HG03066 (cell line): ENCODE results near the gene CHST12.
"Not testable (repeated sequence)": the region's sequence is repeated elsewhere in the genome, so short reads cannot be mapped to it uniquely, and the experiment has no call there.

Experiments used
- ATAC-seq: cut with Tn5 transposase; IDR thresholded peaks from one replicate; pipeline ENCODE4 v1.9.1; 2021; ENCODE audit warnings: low read depth; ENCODE audit not compliant: unreplicated experiment

The CHST12 gene

GRCh38 chr7:2402687-2403013 lies 761 bp upstream of the CHST12 start:
- ATAC-seq, result no peak

DNA sequence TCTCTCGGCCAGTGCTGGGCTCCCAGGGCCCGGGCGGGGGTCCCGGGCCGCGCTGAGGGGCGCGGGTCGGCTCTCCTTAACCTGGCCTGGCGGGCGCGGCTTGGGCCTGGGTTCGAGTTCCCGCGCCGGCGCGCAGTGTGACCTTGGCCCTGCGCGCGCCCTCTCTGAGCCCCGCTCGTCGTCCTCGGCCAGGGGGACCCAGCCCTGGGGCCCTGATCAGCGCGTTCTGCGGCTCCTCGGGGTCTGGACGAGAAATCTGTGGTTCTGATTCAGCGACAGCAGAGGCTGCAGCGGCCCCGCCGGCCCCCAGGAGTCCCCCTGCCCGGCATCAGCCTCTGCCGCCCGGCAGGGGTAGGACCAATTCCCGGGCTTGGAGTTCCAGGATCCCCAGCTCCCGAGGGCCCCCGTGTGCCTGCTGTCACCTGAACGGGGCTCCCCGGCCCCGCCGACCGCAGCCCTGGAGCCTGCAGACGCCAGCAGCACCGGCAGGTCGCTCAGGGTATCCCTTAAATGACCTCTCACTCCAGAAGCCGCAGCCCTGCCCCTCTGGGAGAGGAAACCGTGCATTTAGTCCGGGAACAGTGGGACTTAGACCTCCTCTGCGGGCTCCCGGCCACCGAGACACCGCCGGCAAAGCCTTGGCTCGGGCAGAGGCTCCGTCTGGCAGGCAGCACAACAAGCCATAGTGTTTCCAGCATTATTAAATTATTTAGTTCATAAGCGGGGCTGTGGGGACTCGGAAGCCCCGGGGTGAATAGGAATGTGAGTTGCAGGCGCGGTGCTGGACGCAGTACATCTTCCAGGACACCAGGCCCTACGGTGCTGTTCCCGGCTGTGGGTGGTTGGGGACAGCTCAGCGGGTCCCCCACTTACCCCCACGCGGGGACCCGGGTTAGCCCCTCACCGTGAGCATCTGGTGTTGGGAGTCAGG lies 572 bp downstream of the CHST12 start:
- no peak for ATAC-seq

- ATAC-seq, result no peak
Measured at GRCh38 chr7:2404714-2405119, 1.3 kb downstream of the CHST12 start.

- ATAC-seq, result no peak
Measured at GRCh38 chr7:2405201-2405600, 1.8 kb downstream of the CHST12 start.

GRCh38 chr7:2405601-2406345 lies 2.4 kb downstream of the CHST12 start:
- ATAC-seq, result peak; percentile 42

- no peak for ATAC-seq
Measured at GRCh38 chr7:2409745-2410414, 6.5 kb downstream of the CHST12 start.

- ATAC-seq, result no peak
Measured at GRCh38 chr7:2411049-2411448, 7.6 kb downstream of the CHST12 start.

DNA sequence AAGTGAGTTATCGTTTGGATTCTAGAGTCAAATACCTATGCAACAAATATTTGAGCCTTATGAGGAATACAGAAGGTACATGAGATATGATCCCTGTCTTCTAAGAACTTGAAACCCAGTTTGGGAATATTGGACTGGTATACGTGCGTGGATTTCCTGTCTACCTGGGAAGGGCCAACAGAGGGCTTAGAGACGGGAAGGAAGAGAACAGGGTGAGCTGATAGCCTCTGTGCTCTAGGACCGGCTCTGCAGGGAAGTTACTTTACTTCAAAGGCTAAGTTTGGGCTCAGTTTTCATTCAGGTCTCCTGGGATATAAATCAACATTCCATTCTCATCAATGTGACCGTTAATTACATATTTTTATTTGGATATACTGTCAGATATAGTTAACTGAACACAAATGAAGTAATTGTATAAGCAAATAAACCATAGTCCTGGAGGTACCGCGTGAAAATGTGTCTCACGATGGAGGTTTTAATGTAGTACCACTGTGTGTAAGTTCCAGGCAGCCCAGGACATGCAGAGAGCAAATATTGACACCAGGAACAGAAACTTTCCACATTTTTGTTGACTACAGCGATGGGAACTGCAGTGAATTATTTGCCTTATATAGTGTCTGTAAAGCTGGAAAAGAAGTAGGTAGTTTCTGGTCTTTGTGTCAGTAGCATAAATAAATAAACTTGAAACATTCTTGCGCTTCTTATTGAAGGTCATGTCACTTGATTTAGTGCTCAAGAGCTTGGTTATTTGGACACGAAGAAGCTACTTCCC lies 8.6 kb downstream of the CHST12 start:
- ATAC-seq, result no peak

GRCh38 chr7:2412587-2413201 lies 9.3 kb downstream of the CHST12 start:
- ATAC-seq, result no peak

- ATAC-seq, result no peak
Measured at GRCh38 chr7:2416063-2416462, 12.7 kb downstream of the CHST12 start.

DNA sequence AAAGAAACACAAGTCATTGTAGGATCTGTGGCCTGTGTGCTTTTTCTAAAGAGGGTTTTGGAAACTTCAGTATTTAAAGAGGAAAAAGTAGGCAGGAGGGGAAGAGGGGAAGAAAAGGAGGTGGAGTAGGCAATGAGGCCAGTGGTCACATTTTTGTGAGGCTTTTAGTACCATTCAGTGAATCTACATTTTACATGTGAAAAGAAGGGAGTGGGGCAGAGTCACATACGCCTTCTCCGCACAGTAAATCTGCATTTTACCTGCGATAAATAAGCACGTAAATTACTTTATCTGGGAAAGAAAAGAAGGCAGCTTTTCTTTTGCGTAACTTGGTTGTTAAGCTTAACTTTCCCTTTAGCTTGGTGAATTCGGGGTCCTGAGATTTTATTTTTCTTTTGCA lies 13.2 kb downstream of the CHST12 start:
- ATAC-seq, result no peak

DNA sequence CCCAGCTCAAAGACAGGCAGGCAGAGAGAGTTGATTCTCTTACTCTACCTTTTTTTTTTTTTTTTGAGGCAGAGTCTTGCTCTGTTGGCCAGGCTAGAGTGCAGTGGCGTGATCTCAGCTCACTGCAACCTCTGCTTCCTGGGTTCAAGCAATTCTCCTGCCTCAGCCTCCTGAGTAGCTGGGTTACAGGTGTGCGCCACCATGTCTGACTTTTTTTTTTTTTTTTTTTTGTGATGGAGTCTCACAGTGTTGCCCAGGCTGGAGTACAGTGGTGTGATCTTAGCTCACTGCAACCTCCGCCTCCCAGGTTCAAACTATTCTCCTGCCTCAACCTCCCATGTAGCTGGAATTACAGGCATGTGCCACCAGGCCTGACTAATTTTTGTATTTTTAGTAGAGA lies 13.8 kb downstream of the CHST12 start:
- not testable (repeated sequence) for ATAC-seq

DNA sequence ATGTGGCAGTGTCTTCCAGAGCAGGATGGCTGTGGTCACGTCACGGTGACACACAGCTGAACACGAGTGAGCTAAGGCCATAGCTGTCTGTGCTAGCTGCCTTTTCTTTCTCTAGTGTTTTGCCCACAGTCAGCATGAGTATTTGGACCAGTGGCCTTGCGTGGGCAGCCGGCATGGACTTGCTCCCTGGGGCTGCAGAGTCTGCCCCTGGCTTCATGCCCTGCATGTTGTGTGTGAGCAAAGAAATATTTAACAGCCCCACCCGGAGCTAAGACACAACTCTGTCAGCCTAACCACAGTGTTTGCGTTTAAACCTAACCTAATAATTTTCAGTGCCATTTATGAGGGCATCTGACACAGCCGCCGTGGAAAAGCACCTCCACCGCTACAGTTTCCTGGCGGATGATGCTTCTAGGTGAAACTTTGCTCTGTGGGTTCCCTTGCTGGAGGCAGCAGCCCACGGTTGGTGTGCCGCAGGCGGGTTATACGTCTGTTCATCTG lies 14.6 kb downstream of the CHST12 start:
- no peak for ATAC-seq

- ATAC-seq, result no peak
Measured at GRCh38 chr7:2420216-2420933, 17.0 kb downstream of the CHST12 start.

DNA sequence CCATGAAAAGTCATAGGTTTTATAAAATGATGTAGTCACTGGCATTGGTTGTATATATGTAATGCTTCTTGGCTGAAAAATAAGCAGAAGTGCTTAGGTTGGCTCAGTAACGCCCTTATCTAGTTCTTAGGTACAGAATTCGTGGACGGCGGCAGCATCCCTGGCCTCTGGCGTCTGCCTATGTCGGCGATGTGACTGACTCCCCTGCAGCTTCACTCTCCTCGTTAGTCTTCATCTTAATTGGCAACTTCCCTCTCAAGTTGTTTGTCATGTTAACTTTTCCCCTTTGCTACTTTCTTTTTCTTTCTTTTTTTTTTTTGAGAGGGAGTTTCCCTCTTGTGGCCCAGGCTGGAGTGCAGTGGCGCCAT lies 18.5 kb downstream of the CHST12 start:
- no peak for ATAC-seq

GRCh38 chr7:2425749-2426148 lies 22.3 kb downstream of the CHST12 start:
- ATAC-seq, result no peak

DNA sequence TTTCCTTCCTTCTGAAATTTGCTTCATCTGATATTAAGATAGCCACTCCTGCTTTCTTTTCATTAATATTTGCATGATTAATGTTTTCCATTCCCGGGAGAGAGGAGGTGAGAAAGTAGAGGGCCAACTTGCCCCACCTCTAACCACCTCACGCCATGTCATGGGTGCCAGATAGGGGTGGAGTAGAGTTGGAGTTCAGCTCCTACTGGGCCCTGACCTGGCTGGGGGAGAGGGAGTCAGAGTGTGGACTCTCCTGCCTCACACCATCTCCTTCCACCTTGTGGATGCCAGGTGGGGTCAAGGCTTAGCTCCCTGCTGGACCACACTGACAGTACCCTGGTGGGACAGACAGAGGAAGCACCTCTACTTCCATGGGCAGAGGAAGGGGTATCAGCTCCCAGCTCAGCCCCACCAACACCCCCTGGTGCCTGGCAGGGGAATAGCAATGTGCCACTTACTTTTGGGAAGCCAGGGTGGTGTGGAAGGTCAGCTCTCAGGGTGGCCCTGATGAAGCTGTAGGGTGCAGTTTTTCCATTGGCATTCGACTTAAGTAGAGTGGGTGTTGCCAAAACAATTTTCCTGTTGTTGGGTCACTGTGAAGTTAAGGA lies 28.0 kb downstream of the CHST12 start:
- ATAC-seq, result no peak

- no peak for ATAC-seq
Measured at GRCh38 chr7:2432910-2433712, 29.7 kb downstream of the CHST12 start.
